Osteoblast (primary cell): ENCODE measurements around the gene CAPN11. TPM values are rescaled to one million over a fixed set of nuclear protein-coding genes. Genes with fewer than 3 reads are reported as not detected.
"Not testable (repeated sequence)": the region's sequence is repeated elsewhere in the genome, so short reads cannot be mapped to it uniquely, and the experiment has no call there.

Experiments
- DNase-seq: peaks from one replicate; pipeline ENCODE4 v3.0.0; 2011; ENCODE audit warnings: low spot score, mixed read lengths; ENCODE audit not compliant: insufficient read length; ENCODE audit errors: missing footprints
- H2AFZ ChIP-seq: 2 replicates; pipeline ENCODE4 v1.6.0; 2011; ENCODE audit warnings: mild to moderate bottlenecking, low read length
- H3K27ac ChIP-seq: 2 replicates; pipeline ENCODE4 v1.5.1; 2011; ENCODE audit warnings: mild to moderate bottlenecking, low read depth, low read length, moderate library complexity
- H3K27me3 ChIP-seq: 2 replicates; pipeline ENCODE4 v1.6.0; 2012; ENCODE audit warnings: mild to moderate bottlenecking, control low read depth, inconsistent platforms, low read length, moderate library complexity; ENCODE audit not compliant: insufficient read depth
- H3K36me3 ChIP-seq: 2 replicates; pipeline ENCODE4 v1.5.1; 2011; ENCODE audit warnings: mild to moderate bottlenecking, low read length, control low read depth, moderate library complexity; ENCODE audit not compliant: insufficient read depth
- H3K4me1 ChIP-seq: 2 replicates; pipeline ENCODE4 v1.5.1; 2011; ENCODE audit warnings: mild to moderate bottlenecking, low read length, control low read depth, moderate library complexity; ENCODE audit not compliant: insufficient read depth
- H3K4me2 ChIP-seq: 2 replicates; pipeline ENCODE4 v1.6.0; 2011; ENCODE audit warnings: mild to moderate bottlenecking, low read length; ENCODE audit not compliant: insufficient read depth
- H3K4me3 ChIP-seq: fragments of 200-600 bp; sonication (generic); 3 replicates; pipeline ENCODE4 v1.5.1; 2012; ENCODE audit warnings: mild to moderate bottlenecking, low read length, inconsistent platforms; ENCODE audit not compliant: insufficient read depth
- H3K79me2 ChIP-seq: 2 replicates; pipeline ENCODE4 v1.6.0; 2012; ENCODE audit warnings: mild to moderate bottlenecking, low read length, control low read depth, inconsistent platforms; ENCODE audit not compliant: insufficient read depth
- H3K9me3 ChIP-seq: 2 replicates; pipeline ENCODE4 v1.5.1; 2011; ENCODE audit warnings: low read depth, low read length, control low read depth
- H4K20me1 ChIP-seq: 2 replicates; pipeline ENCODE4 v1.6.0; 2012; ENCODE audit warnings: mild to moderate bottlenecking, low read length, control low read depth; ENCODE audit not compliant: insufficient read depth
- total RNA-seq: library from RNA; depleted of rRNA; stranded (reverse); fragments of >200 nt; gene quantifications from 2 replicates; pipeline ENCODE4 v1.2.3, GENCODE V29; 2012
- TF ChIP-seq, protein P1 (sequence below): IDR thresholded peaks from 2 replicates; pipeline ENCODE4 v1.5.1; 2011; ENCODE audit warnings: mild to moderate bottlenecking, low read depth, low read length, moderate library complexity; ENCODE audit errors: extremely low read depth

CAPN11 gene
- total RNA-seq, 1 donor = not detected

DNA sequence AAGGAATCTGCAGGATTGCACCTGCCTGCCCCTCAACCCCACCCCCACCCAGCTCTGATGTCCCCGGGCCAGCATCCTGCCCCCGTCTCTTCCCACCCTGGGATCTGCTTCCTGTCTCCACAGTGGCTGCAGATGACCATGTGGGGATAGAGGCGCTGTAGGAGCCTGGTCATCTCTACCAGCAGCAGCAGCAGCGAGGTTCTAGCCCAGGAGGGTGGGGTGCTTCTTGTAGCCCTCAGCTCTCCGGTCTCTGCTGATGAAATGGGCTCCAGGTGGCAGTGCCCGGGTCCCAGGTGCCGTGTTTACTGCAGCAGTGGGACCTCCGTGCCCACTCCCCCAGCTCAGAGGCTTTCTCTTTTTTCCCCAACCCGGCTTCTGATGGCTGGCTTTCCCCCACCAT lies 25.2 kb downstream of the CAPN11 start:
- no peaks in the 10 kb centered on the region for H4K20me1 ChIP-seq
- TF ChIP-seq, protein P1, sequence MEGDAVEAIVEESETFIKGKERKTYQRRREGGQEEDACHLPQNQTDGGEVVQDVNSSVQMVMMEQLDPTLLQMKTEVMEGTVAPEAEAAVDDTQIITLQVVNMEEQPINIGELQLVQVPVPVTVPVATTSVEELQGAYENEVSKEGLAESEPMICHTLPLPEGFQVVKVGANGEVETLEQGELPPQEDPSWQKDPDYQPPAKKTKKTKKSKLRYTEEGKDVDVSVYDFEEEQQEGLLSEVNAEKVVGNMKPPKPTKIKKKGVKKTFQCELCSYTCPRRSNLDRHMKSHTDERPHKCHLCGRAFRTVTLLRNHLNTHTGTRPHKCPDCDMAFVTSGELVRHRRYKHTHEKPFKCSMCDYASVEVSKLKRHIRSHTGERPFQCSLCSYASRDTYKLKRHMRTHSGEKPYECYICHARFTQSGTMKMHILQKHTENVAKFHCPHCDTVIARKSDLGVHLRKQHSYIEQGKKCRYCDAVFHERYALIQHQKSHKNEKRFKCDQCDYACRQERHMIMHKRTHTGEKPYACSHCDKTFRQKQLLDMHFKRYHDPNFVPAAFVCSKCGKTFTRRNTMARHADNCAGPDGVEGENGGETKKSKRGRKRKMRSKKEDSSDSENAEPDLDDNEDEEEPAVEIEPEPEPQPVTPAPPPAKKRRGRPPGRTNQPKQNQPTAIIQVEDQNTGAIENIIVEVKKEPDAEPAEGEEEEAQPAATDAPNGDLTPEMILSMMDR = no peak

DNA sequence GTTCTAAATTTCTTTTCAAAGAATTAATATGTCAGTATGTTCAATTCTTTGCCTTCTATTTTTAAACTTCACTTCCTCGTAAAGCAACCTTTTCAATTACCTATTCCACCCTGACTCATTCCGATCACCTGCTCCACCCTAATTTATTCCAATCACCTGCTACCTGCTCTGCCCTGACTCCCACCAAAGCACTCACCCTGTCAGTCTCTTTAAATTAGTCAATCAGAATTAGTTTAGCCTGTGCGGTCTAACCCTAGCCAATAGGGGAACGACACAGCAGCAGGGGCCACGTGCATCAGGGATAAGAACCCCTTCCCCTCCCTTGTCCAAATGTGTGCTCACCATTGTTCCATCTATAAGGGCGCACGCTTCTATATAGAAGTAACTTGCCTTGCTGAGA lies 26.7 kb downstream of the CAPN11 start:
- H3K27ac ChIP-seq, H2AFZ ChIP-seq, DNase-seq, H3K4me2 ChIP-seq, H4K20me1 ChIP-seq, H3K36me3 ChIP-seq, H3K4me3 ChIP-seq, H3K79me2 ChIP-seq, H3K9me3 ChIP-seq, H3K4me1 ChIP-seq: not testable (repeated sequence)
- H3K27me3 ChIP-seq = peaks cover 14% of the 10 kb centered on the region

More for the DNA sequence above, 25.2 kb downstream of the CAPN11 start:
- Histone ChIP-seq H3K4me1 (peaks cover 8% of the 10 kb centered on the region), H3K4me3 (no peak overlapping the region), H3K4me2 (no peak overlapping the region), H3K27me3 (peaks cover 12% of the 10 kb centered on the region), H3K36me3 (no peaks in the 10 kb centered on the region), H3K9me3 (no peaks in the 10 kb centered on the region), H2AFZ (no peak overlapping the region), H3K27ac (no peak overlapping the region), H3K79me2 (no peaks in the 10 kb centered on the region)
- no peak for DNase-seq

DNA sequence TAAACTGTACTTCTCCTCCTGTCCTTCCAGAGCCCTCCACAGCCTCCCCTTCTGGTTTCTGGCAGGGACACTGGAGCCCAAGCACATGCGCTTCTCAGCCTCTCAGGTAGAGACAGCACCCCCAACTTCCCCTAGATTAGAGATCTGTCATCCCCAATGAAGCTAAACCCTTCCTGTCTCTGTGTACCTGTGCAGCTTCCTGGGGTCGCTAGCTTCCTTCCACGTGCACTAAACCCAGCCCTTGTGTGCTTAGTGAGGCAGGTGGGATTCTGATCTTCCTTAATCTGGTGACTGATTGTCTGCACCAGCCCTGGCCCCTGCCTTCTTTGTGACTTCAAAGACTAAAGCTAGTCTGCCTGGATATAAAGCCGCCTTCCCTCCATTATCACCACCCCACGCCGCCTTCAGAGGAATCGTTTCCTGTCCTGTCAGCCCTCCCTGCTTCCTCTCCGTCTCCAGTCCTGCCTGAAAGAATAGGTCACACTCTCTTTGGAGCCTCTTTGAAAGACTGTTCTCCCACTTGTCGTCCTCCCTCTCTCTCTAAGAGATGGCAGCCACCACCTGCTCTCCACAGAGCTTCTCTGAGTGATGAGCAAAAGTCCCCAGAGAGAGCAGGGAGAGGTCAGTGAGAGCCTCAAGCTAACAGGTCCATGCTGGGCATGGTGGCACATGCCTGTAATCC lies 27.5 kb downstream of the CAPN11 start:
- Histone ChIP-seq H3K79me2 (no peaks in the 10 kb centered on the region), H3K4me1 (no peaks in the 10 kb centered on the region), H3K4me2 (no peak overlapping the region), H4K20me1 (no peaks in the 10 kb centered on the region), H3K27me3 (peaks cover 14% of the 10 kb centered on the region), H3K36me3 (no peaks in the 10 kb centered on the region), H3K27ac (no peak overlapping the region), H3K9me3 (no peaks in the 10 kb centered on the region), H2AFZ (no peak overlapping the region), H3K4me3 (no peak overlapping the region)
- no peak for DNase-seq
- TF ChIP-seq, protein P1 = no peak

DNA sequence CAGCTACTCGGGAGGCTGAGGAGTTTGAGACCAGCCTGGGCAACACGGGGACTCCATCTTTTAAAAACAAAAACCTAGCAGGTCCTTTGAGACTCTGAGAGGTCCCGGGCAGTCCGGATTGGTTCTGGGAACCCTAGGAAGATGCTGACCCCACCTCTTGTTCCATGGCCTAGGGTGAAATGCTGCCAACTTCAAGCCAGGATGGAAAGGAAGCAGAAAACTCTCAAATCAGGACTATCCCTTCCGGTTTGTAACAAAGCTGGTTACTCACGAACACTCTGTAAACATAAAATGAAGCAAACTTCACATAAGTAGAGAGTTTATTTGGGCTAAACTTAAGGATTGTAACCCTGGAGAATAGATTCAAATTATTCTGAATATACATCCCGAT lies 28.0 kb downstream of the CAPN11 start:
- Histone ChIP-seq H3K27ac (no peak overlapping the region), H3K4me2 (no peak overlapping the region), H3K9me3 (no peaks in the 10 kb centered on the region), H3K27me3 (peaks cover 14% of the 10 kb centered on the region), H3K4me1 (no peaks in the 10 kb centered on the region), H3K4me3 (no peak overlapping the region), H3K36me3 (no peaks in the 10 kb centered on the region), H4K20me1 (no peaks in the 10 kb centered on the region), H3K79me2 (no peaks in the 10 kb centered on the region), H2AFZ (no peak overlapping the region)
- no peak for DNase-seq
- TF ChIP-seq, protein P1 = no peak
